Common myeloid progenitor, CD34-positive (primary cell): Measurements from ENCODE around the gene TMC2.

Experiments
- CTCF ChIA-PET: fragments of 350-600 bp; sonication (Branson Sonifier 250); formaldehyde crosslinking; loops from one replicate; lab custom pipeline; 2021; ENCODE audit warnings: antibody characterized with exemption; lab: Charles Lee
- POLR2A ChIA-PET: fragments of 350-600 bp; sonication (Branson Sonifier 250); formaldehyde crosslinking; loops from one replicate; lab custom pipeline; 2021; ENCODE audit warnings: antibody characterized with exemption; lab: Charles Lee
- DNase-seq, 3 donors: peaks; one replicate each; pipeline versions ENCODE4 v3.0.0 to v3.0.0-alpha.2; 2013
- H3K27ac ChIP-seq, 2 experiments: 1 replicate in 1 of 2; 2 replicates in 1 of 2; pipeline ENCODE4 v1.7.0; 2013; ENCODE audit warnings: inconsistent platforms in 2 of 2, low read length in 2 of 2, mild to moderate bottlenecking in 2 of 2, low read depth in 1 of 2, moderate library complexity in 1 of 2; ENCODE audit not compliant: severe bottlenecking in 2 of 2, insufficient read depth in 1 of 2, poor library complexity in 1 of 2
- H3K27me3 ChIP-seq, 5 experiments: replicated peaks in 2 of 5; 1 replicate in 3 of 5; 2 replicates in 2 of 5; pipeline versions ENCODE4 v1.6.1 to v1.7.0; 2013; ENCODE audit warnings: low read length in 4 of 5, mild to moderate bottlenecking in 2 of 5, moderate library complexity in 2 of 5, inconsistent platforms in 1 of 5; ENCODE audit not compliant: insufficient read depth in 5 of 5, control insufficient read depth in 4 of 5
- H3K36me3 ChIP-seq, 4 experiments: 1 replicate in 2 of 4; 2 replicates in 2 of 4; pipeline versions ENCODE4 v1.6.1 to v1.7.0; 2013; ENCODE audit warnings: low read length in 3 of 4, control low read depth in 1 of 4, mild to moderate bottlenecking in 1 of 4; ENCODE audit not compliant: control insufficient read depth in 4 of 4, insufficient read depth in 4 of 4
- H3K4me1 ChIP-seq, 4 experiments: 1 replicate in 3 of 4; 2 replicates in 1 of 4; pipeline versions ENCODE4 v1.6.1 to v1.7.1; 2013; ENCODE audit warnings: low read length in 3 of 4, mild to moderate bottlenecking in 3 of 4, control low read depth in 1 of 4, inconsistent platforms in 1 of 4, moderate library complexity in 1 of 4; ENCODE audit not compliant: control insufficient read depth in 4 of 4, insufficient read depth in 4 of 4; ENCODE audit errors: control extremely low read depth in 1 of 4
- H3K4me3 ChIP-seq, 7 experiments: 1 replicate in 4 of 7; 2 replicates in 3 of 7; pipeline versions ENCODE4 v1.5.1 to v1.7.0; 2013; ENCODE audit warnings: mild to moderate bottlenecking in 7 of 7, low read length in 6 of 7, moderate library complexity in 6 of 7, inconsistent platforms in 2 of 7, low read depth in 2 of 7, control low read depth in 1 of 7; ENCODE audit not compliant: insufficient read depth in 4 of 7, control insufficient read depth in 1 of 7; ENCODE audit errors: extremely low read depth in 1 of 7
- H3K9me3 ChIP-seq, 5 experiments: 1 replicate in 4 of 5; 2 replicates in 1 of 5; pipeline versions ENCODE4 v1.6.1 to v1.7.1; 2013; ENCODE audit warnings: low read length in 4 of 5, mild to moderate bottlenecking in 2 of 5, inconsistent platforms in 1 of 5, low read depth in 1 of 5, moderate library complexity in 1 of 5; ENCODE audit not compliant: control insufficient read depth in 4 of 5, insufficient read depth in 2 of 5; ENCODE audit errors: control extremely low read depth in 1 of 5
- WGBS: methylation state at CpG from one replicate; pipeline ENCODE4 v1.1.5; 2013; ENCODE audit not compliant: insufficient coverage; 5-methylcytosine and 5-hydroxymethylcytosine counted together

Gene TMC2

DNA sequence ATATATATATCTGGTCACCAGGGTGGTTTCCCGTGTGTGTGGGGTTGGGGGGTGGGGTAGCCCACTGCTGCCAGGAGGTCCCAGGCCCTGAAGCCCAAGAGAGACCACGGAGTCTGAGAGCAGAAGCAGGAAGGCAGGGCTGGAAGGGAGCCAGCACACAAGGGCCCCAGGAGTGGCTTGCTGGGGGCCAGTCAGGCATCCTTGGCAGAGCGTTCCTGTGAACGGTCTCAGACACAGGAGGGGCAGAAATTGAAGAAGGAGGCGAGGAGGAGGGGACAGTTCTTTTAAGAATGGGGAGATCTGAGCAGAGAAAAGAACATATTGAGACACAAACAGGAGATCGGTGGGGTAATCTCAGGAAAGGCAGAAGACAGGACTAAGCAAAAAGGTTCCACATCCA lies 154.3 kb downstream of the TMC2 start:
- H3K27ac ChIP-seq: no peak overlapping the region
- H3K4me1 ChIP-seq: peaks cover 4 to 43% (median 26%) of the 10 kb centered on the region in 4 experiments
- H3K27me3 ChIP-seq: peaks cover 0 to 47% (median 22%) of the 10 kb centered on the region in 5 experiments
- 7% methylated on average over 3 of the region's 6 CpGs for WGBS
- no peaks in the 10 kb centered on the region for H3K9me3 ChIP-seq
- no peak overlapping the region for H3K4me3 ChIP-seq
- POLR2A ChIA-PET: no interaction called here
- DNase-seq: peak in 2 of 3 donors; percentile 53 to 55
- no peaks in the 10 kb centered on the region for H3K36me3 ChIP-seq
- CTCF ChIA-PET: interaction anchor here (0.7 to 4.4 kb wide), 6 partner anchors 9 to 53 kb away, joined by 3 to 45 read pairs (median 11); no protein-coding TSS in a partner anchor

DNA sequence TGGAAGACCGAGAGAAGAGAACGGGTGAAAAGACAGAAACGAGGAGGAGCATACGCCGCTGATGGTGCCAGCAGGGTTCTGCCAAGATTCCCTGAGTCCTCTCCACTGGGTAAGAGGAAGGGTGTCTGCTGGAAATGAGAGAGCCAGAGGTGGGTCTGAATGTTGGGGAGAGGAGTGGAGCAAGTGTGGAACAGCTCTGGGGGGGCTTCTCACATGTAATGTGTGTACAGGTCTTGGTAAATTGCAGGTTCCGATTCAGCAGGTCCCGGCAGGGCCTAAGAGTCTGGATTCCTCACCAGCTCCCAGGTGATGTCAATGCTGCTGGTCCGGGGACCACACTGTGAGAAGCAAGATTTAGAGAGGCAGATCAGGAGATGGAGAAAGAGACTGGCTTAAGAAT lies 154.8 kb downstream of the TMC2 start:
- Histone ChIP-seq H3K36me3 (no peaks in the 10 kb centered on the region), H3K27ac (no peak overlapping the region), H3K4me1 (peaks cover 4 to 42% (median 25%) of the 10 kb centered on the region in 4 experiments), H3K4me3 (no peak overlapping the region), H3K27me3 (peaks cover 0 to 51% (median 22%) of the 10 kb centered on the region in 5 experiments), H3K9me3 (no peaks in the 10 kb centered on the region)
- WGBS: 90% methylated on average over 8 of the region's 8 CpGs
- no peak for DNase-seq
- POLR2A ChIA-PET: no interaction called here
- CTCF ChIA-PET: interaction anchor here (1.0 to 4.4 kb wide), 3 partner anchors 10 to 52 kb away, joined by 3 to 24 read pairs (median 3); no protein-coding TSS in a partner anchor
